HepG2 (cell line): ENCODE measurements around the gene GPT2. TPM values are rescaled to one million over a fixed set of nuclear protein-coding genes. Genes with fewer than 3 reads are reported as not detected.

Source experiments
- ASH2L ChIP-seq: fragments of 300-600, 200-600 bp; sonication (generic); IDR thresholded peaks from 2 replicates; pipeline ENCODE4 v1.7.0; 2017; ENCODE audit warnings: low read depth, mild to moderate bottlenecking, moderate library complexity, mixed read lengths, low read length; ENCODE audit not compliant: insufficient read length
- CBX2 ChIP-seq, 2 experiments: fragments of 200-600 bp in 1 of 2; sonication (generic); formaldehyde crosslinking in 1 of 2; IDR thresholded peaks; 2 replicates each; pipeline versions ENCODE4 v1.7.0 to v1.8.1; 2018 to 2022; ENCODE audit warnings: low read depth in 2 of 2, low read length in 1 of 2, mild to moderate bottlenecking in 1 of 2, missing genetic modification reagents in 1 of 2
- FOXK2 ChIP-seq: fragments of 450-650 bp; IDR thresholded peaks from 2 replicates; pipeline ENCODE4 v1.6.1; 2016
- HNRNPK ChIP-seq: fragments of 200-400 bp; formaldehyde crosslinking; IDR thresholded peaks from 2 replicates; pipeline ENCODE4 v1.6.1; 2018; ENCODE audit warnings: low read length, low read depth, moderate library complexity, mild to moderate bottlenecking; ENCODE audit not compliant: poor library complexity, severe bottlenecking
- HNRNPUL1 ChIP-seq: fragments of 200-400 bp; formaldehyde crosslinking; IDR thresholded peaks from 2 replicates; pipeline ENCODE4 v1.6.1; 2017; ENCODE audit warnings: low read depth, mild to moderate bottlenecking, low read length, moderate library complexity
- HOXA3 ChIP-seq: sonication (generic); formaldehyde crosslinking; IDR thresholded peaks from 2 replicates; pipeline ENCODE4 v1.5.0; 2020; ENCODE audit warnings: missing genetic modification reagents
- HOXA7 ChIP-seq: sonication (generic); formaldehyde crosslinking; IDR thresholded peaks from 2 replicates; pipeline ENCODE4 v1.8.1; 2022; ENCODE audit warnings: mild to moderate bottlenecking, missing genetic modification reagents, moderate library complexity
- LBX2 ChIP-seq: sonication (generic); formaldehyde crosslinking; IDR thresholded peaks from 2 replicates; pipeline ENCODE4 v1.5.0; 2020; ENCODE audit warnings: missing genetic modification reagents, mild to moderate bottlenecking, borderline replicate concordance
- MTA1 ChIP-seq: sonication (generic); formaldehyde crosslinking; IDR thresholded peaks from 2 replicates; pipeline ENCODE4 v1.4.0; 2020; ENCODE audit warnings: missing genetic modification reagents, mild to moderate bottlenecking, borderline replicate concordance
- NCOA1 ChIP-seq: sonication (generic); formaldehyde crosslinking; IDR thresholded peaks from 2 replicates; pipeline ENCODE4 v1.9.0; 2021; ENCODE audit warnings: missing genetic modification reagents
- RFXAP ChIP-seq: sonication (generic); formaldehyde crosslinking; IDR thresholded peaks from 2 replicates; pipeline ENCODE4 v1.4.0; 2020; ENCODE audit warnings: missing genetic modification reagents, borderline replicate concordance
- TEAD2 ChIP-seq: sonication (generic); formaldehyde crosslinking; IDR thresholded peaks from 2 replicates; pipeline ENCODE4 v1.9.0; 2021; ENCODE audit warnings: missing genetic modification reagents
- TSC22D2 ChIP-seq: sonication (generic); formaldehyde crosslinking; IDR thresholded peaks from 2 replicates; pipeline ENCODE4 v1.5.1; 2020; ENCODE audit warnings: missing genetic modification reagents, mild to moderate bottlenecking, borderline replicate concordance
- ZHX1 ChIP-seq: sonication (generic); formaldehyde crosslinking; IDR thresholded peaks from 2 replicates; pipeline ENCODE4 v1.8.1; 2022; ENCODE audit warnings: low read depth, mild to moderate bottlenecking, missing genetic modification reagents
- ZNF34 ChIP-seq: sonication (generic); formaldehyde crosslinking; IDR thresholded peaks from 2 replicates; pipeline ENCODE4 v1.4.0; 2020; ENCODE audit warnings: mild to moderate bottlenecking, missing genetic modification reagents, borderline replicate concordance
- ZNF432 ChIP-seq: sonication (generic); formaldehyde crosslinking; IDR thresholded peaks from 2 replicates; pipeline ENCODE4 v1.5.0; 2020; ENCODE audit warnings: missing genetic modification reagents, mild to moderate bottlenecking, borderline replicate concordance
- ZNF562 ChIP-seq: sonication (generic); formaldehyde crosslinking; IDR thresholded peaks from 2 replicates; pipeline ENCODE4 v1.8.0; 2022; ENCODE audit warnings: missing genetic modification reagents, borderline replicate concordance
- ZNF674 ChIP-seq: sonication (generic); formaldehyde crosslinking; IDR thresholded peaks from 2 replicates; pipeline ENCODE4 v1.5.0; 2020; ENCODE audit warnings: low read depth, mild to moderate bottlenecking, missing genetic modification reagents
- ZSCAN22 ChIP-seq: sonication (generic); formaldehyde crosslinking; IDR thresholded peaks from 2 replicates; pipeline ENCODE4 v1.4.0; 2020; ENCODE audit warnings: mild to moderate bottlenecking, missing genetic modification reagents
- polyA plus RNA-seq, 8 experiments: library from polyadenylated mRNA; depleted of rRNA in 3 of 8; stranded (reverse) in 7 of 8; unstranded in 1 of 8; fragments of >200 nt; fragmentation: Illumina TruSeq in 4 of 8; extraction: Trizol in 4 of 8; gene quantifications; 2 replicates each; pipeline versions ENCODE4 v1.2.1 to v1.2.3, GENCODE V29; 2011 to 2016; ENCODE audit warnings: low read depth in 4 of 8, missing spikeins in 1 of 8, mixed read lengths in 1 of 8; ENCODE audit not compliant: insufficient read depth in 1 of 8
- total RNA-seq, 5 experiments: library from RNA; depleted of rRNA; stranded (reverse); fragments of >200 nt; fragmentation: Illumina TruSeq; extraction: Trizol; gene quantifications; 2 replicates each; pipeline ENCODE4 v1.2.3, GENCODE V29; 2016; ENCODE audit warnings: low read depth in 1 of 5
- TF ChIP-seq, protein P1 (sequence below): sonication (generic); formaldehyde crosslinking; IDR thresholded peaks from 2 replicates; pipeline ENCODE4 v1.4.0; 2020; ENCODE audit warnings: mild to moderate bottlenecking, low read depth, missing genetic modification reagents
- TF ChIP-seq, protein P2 (sequence below): IDR thresholded peaks from 2 replicates; pipeline ENCODE4 v1.6.1; 2012; ENCODE audit warnings: low read length, improper control_type of control experiment

The GPT2 gene
- total and polyA plus RNA-seq, 2 of the 13 experiments (the other 11 are each of a cell fraction or from before 2014, with no cell fraction given): 138 to 267 TPM

DNA sequence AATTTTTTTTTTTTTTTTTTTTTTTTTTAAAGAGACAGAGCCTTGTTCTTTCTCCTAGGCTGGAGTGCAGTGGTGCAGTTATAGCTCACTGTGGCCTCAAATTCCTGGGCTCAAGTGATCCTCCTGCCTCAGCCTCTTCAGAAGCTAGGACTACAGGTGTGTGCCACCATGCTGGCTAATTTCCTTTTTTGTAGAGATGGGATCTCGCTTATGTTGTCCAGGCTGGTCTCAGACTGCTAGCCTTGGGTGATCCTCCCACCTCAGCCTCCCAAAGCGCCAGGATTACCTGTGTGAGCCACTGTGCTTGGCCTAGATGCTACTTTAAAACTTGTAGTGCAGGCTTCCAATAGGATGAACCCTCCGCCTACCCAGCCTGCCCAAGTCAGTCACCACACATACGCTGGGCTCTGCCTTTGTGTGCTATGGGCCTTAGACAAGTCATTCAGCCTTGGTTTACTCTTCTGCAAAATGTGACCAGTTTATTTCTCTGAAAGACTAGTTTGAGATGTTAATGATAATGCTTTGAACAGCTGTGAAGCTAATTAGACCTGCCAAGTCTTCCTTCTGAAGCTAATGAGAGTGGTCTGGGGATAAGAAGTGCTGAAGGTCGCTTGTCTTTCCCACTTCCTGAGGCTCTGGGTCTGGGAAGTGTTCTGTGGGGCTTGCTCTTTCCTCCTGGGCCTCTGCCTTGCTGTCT lies 5.2 kb downstream of the GPT2 start (continued):
- TF ChIP-seq, protein P1, sequence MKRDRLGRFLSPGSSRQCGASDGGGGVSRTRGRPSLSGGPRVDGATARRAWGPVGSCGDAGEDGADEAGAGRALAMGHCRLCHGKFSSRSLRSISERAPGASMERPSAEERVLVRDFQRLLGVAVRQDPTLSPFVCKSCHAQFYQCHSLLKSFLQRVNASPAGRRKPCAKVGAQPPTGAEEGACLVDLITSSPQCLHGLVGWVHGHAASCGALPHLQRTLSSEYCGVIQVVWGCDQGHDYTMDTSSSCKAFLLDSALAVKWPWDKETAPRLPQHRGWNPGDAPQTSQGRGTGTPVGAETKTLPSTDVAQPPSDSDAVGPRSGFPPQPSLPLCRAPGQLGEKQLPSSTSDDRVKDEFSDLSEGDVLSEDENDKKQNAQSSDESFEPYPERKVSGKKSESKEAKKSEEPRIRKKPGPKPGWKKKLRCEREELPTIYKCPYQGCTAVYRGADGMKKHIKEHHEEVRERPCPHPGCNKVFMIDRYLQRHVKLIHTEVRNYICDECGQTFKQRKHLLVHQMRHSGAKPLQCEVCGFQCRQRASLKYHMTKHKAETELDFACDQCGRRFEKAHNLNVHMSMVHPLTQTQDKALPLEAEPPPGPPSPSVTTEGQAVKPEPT (CRISPR knock-in tag): no peak
- TF ChIP-seq NCOA1 (CRISPR knock-in tag) (no peak), HNRNPUL1 (no peak), CBX2 (IDR thresholded peaks at IDR 0.05; ENCODE audit: low read depth, low read length) (no peak), CBX2 (CRISPR knock-in tag; IDR thresholded peaks at IDR 0.05; ENCODE audit: low read depth) (no peak), TSC22D2 (no peak), HNRNPK (no peak), HOXA3 (CRISPR knock-in tag) (peak; percentile 10; the same call in 1 of the 2 replicates), ZHX1 (CRISPR knock-in tag) (no peak), ZNF674 (CRISPR knock-in tag) (no peak), ZNF34 (CRISPR knock-in tag) (peak; percentile 77; the same call in 1 of the 2 replicates), ZSCAN22 (no peak; the same call in 1 of the 2 replicates), ZNF432 (CRISPR knock-in tag) (no peak), LBX2 (no peak), ASH2L (no peak), ZNF562 (CRISPR knock-in tag) (no peak), RFXAP (CRISPR knock-in tag) (no peak), FOXK2 (no peak), TEAD2 (CRISPR knock-in tag) (no peak), HOXA7 (no peak), MTA1 (no peak)
- TF ChIP-seq, protein P2, sequence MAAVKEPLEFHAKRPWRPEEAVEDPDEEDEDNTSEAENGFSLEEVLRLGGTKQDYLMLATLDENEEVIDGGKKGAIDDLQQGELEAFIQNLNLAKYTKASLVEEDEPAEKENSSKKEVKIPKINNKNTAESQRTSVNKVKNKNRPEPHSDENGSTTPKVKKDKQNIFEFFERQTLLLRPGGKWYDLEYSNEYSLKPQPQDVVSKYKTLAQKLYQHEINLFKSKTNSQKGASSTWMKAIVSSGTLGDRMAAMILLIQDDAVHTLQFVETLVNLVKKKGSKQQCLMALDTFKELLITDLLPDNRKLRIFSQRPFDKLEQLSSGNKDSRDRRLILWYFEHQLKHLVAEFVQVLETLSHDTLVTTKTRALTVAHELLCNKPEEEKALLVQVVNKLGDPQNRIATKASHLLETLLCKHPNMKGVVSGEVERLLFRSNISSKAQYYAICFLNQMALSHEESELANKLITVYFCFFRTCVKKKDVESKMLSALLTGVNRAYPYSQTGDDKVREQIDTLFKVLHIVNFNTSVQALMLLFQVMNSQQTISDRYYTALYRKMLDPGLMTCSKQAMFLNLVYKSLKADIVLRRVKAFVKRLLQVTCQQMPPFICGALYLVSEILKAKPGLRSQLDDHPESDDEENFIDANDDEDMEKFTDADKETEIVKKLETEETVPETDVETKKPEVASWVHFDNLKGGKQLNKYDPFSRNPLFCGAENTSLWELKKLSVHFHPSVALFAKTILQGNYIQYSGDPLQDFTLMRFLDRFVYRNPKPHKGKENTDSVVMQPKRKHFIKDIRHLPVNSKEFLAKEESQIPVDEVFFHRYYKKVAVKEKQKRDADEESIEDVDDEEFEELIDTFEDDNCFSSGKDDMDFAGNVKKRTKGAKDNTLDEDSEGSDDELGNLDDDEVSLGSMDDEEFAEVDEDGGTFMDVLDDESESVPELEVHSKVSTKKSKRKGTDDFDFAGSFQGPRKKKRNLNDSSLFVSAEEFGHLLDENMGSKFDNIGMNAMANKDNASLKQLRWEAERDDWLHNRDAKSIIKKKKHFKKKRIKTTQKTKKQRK: no peak
